B cell (primary cell): ENCODE data around the gene MRPS27. TPM values are rescaled to one million over a fixed set of nuclear protein-coding genes. Genes with fewer than 3 reads are reported as not detected.

Experiments used
- ATAC-seq: fragments of 200-7000 bp; cut with Tn5 transposase; one replicate; pipeline ENCODE4 v1.10.0; 2021; ENCODE audit warnings: low read depth, mild to moderate bottlenecking, moderate number of reproducible peaks, moderate library complexity
- CTCF ChIA-PET: fragments of 350-600 bp; sonication (Branson Sonifier 250); formaldehyde crosslinking; loops from one replicate; lab custom pipeline; 2021; ENCODE audit warnings: antibody characterized with exemption, inconsistent platforms; lab: Charles Lee
- POLR2A ChIA-PET: fragments of 350-600 bp; sonication (Branson Sonifier 250); formaldehyde crosslinking; loops from one replicate; lab custom pipeline; 2021; ENCODE audit warnings: antibody characterized with exemption; lab: Charles Lee
- DNase-seq: peaks from one replicate; pipeline ENCODE4 v3.0.0; 2013
- H2AFZ ChIP-seq: 2 replicates; pipeline ENCODE4 v1.6.1; 2012; ENCODE audit warnings: mild to moderate bottlenecking, low read depth, low read length; ENCODE audit not compliant: insufficient read depth, poor library complexity, severe bottlenecking
- H3K27ac ChIP-seq, 2 donors: 1 replicate in 1 of 2; 2 replicates in 1 of 2; pipeline ENCODE4 v1.5.1; 2012 to 2013; ENCODE audit warnings: low read length in 2 of 2, mild to moderate bottlenecking in 2 of 2, moderate library complexity in 1 of 2
- H3K27me3 ChIP-seq, 4 experiments: fragments of 200-600 bp in 1 of 4; sonication (generic) in 1 of 4; replicated peaks in 1 of 4; 1 replicate in 2 of 4; 2 replicates in 2 of 4; pipeline versions ENCODE4 v1.6.1 to v1.7.0; 2013 to 2016; ENCODE audit warnings: low read length in 3 of 4, mild to moderate bottlenecking in 2 of 4, mixed read lengths in 1 of 4, moderate library complexity in 1 of 4; ENCODE audit not compliant: insufficient read depth in 4 of 4, control insufficient read depth in 3 of 4; ENCODE audit errors: control extremely low read depth in 1 of 4
- H3K36me3 ChIP-seq, 2 experiments: replicated peaks in 1 of 2; 1 replicate in 1 of 2; 2 replicates in 1 of 2; pipeline versions ENCODE4 v1.6.1 to v1.7.1; 2013; ENCODE audit warnings: low read length in 1 of 2; ENCODE audit not compliant: insufficient read depth in 2 of 2, control insufficient read depth in 1 of 2; ENCODE audit errors: control extremely low read depth in 1 of 2, extremely low read depth in 1 of 2
- H3K4me1 ChIP-seq, 2 donors: fragments of 200-600 bp in 1 of 2; sonication (generic) in 1 of 2; 1 replicate in 1 of 2; 2 replicates in 1 of 2; pipeline versions ENCODE4 v1.5.1 to v1.6.1; 2013 to 2017; ENCODE audit warnings: low read length in 2 of 2; ENCODE audit not compliant: control insufficient read depth in 2 of 2, insufficient read depth in 2 of 2
- H3K4me2 ChIP-seq: replicated peaks from 2 replicates; pipeline ENCODE3; 2012; ENCODE audit warnings: mild to moderate bottlenecking, low read depth, low read length; ENCODE audit not compliant: poor library complexity, severe bottlenecking
- H3K4me3 ChIP-seq, 5 experiments: fragments of 200-600 bp in 1 of 5; sonication (generic) in 1 of 5; 1 replicate in 3 of 5; 2 replicates in 2 of 5; pipeline versions ENCODE4 v1.5.1 to v1.7.0; 2011 to 2016; ENCODE audit warnings: low read length in 4 of 5, mild to moderate bottlenecking in 4 of 5, low read depth in 2 of 5, control low read depth in 1 of 5, moderate library complexity in 1 of 5; ENCODE audit not compliant: insufficient read depth in 1 of 5; ENCODE audit errors: control extremely low read depth in 1 of 5, extremely low read depth in 1 of 5
- H3K79me2 ChIP-seq: fragments of 200-600 bp; sonication (generic); one replicate; pipeline ENCODE4 v1.6.0; 2016; ENCODE audit warnings: low read length; ENCODE audit not compliant: control insufficient read depth, insufficient read depth
- H3K9ac ChIP-seq: fragments of 200-600 bp; sonication (generic); 2 replicates; pipeline ENCODE4 v1.6.1; 2017; ENCODE audit warnings: mild to moderate bottlenecking, low read length, moderate library complexity
- H3K9me3 ChIP-seq, 3 donors: one replicate each; pipeline versions ENCODE4 v1.6.1 to v1.7.1; 2013; ENCODE audit warnings: low read length in 2 of 3; ENCODE audit not compliant: control insufficient read depth in 2 of 3, insufficient read depth in 1 of 3; ENCODE audit errors: control extremely low read depth in 1 of 3
- H4K20me1 ChIP-seq: 2 replicates; pipeline ENCODE4 v1.6.0; 2012; ENCODE audit warnings: mild to moderate bottlenecking, low read length; ENCODE audit not compliant: insufficient read depth, control insufficient read depth, poor library complexity, severe bottlenecking
- H3K27ac Mint-ChIP-seq: one replicate; pipeline ENCODE4 v1.8.0; 2021; ENCODE audit warnings: mixed read lengths
- H3K27me3 Mint-ChIP-seq: one replicate; pipeline ENCODE4 v1.8.0; 2021; ENCODE audit warnings: mixed read lengths
- H3K4me1 Mint-ChIP-seq: one replicate; pipeline ENCODE4 v1.8.0; 2021; ENCODE audit warnings: mixed read lengths
- H3K4me3 Mint-ChIP-seq: one replicate; pipeline ENCODE4 v1.8.0; 2021; ENCODE audit warnings: mixed read lengths
- H3K9me3 Mint-ChIP-seq: one replicate; pipeline ENCODE4 v1.8.0; 2022; ENCODE audit warnings: mixed read lengths; ENCODE audit not compliant: insufficient read depth
- CTCF ChIP-seq: fragments of 200-600 bp; IDR thresholded peaks from one replicate; pipeline ENCODE4 v1.8.0; 2022; ENCODE audit warnings: antibody characterized with exemption, mild to moderate bottlenecking
- EZH2 ChIP-seq: IDR thresholded peaks from 2 replicates; pipeline ENCODE4 v1.6.1; 2012; ENCODE audit warnings: borderline replicate concordance, low read depth, mild to moderate bottlenecking, moderate library complexity, low read length; ENCODE audit not compliant: insufficient read depth, poor library complexity, severe bottlenecking
- WGBS: methylation state at CpG from one replicate; pipeline ENCODE4 v1.1.5; 2013; ENCODE audit warnings: missing lambda C conversion rate; ENCODE audit not compliant: insufficient coverage; 5-methylcytosine and 5-hydroxymethylcytosine counted together
- intact Hi-C: fragments of 100-400 bp; cut with micrococcal nuclease; formaldehyde crosslinking; loops from one replicate; pipeline ENCODE4 v1.10.0; 2022
- polyA minus RNA-seq: library from RNA; depleted of rRNA, polyadenylated mRNA; stranded (reverse); fragments of >200 nt; gene quantifications from 2 replicates; pipeline ENCODE4 v1.2.3, GENCODE V29; 2012
- polyA plus RNA-seq: library from polyadenylated mRNA; depleted of rRNA; stranded (reverse); fragments of >200 nt; gene quantifications from 2 replicates; pipeline ENCODE4 v1.2.3, GENCODE V29; 2012
- total RNA-seq, 2 donors: library from RNA; stranded (reverse); fragments of 120-200 nt in 1 of 2; gene quantifications; 1 replicate in 1 of 2; 2 replicates in 1 of 2; pipeline versions ENCODE4 v1.2.3 to v1.2.4, GENCODE V29; 2013 to 2022

Gene MRPS27
- 52.8 and 58.3 TPM in 2 replicates for total RNA-seq
- total RNA-seq (2013) = 55.0 TPM
- polyA plus RNA-seq = 33.4 and 33.6 TPM in 2 replicates
- 30.8 and 32.8 TPM in 2 replicates for polyA minus RNA-seq

- WGBS = under 1% methylated on average over 39 of the region's 40 CpGs
- intact Hi-C loops = loop anchor here (1.0 to 2.0 kb wide), 4 partner anchors 12 to 1245 kb away; partner anchors contain the start of genes ANKRA2, TNPO1 and UTP15
- peak within 1 kb of the TSS; percentile 74 for H3K9ac ChIP-seq
- no peaks in the 10 kb centered on the region for H3K9me3 ChIP-seq
- H3K27me3 ChIP-seq = no peaks in the 10 kb centered on the region
- H3K36me3 ChIP-seq = peaks cover 4 to 7% of the 10 kb centered on the region in 2 experiments
- Mint-ChIP-seq H3K9me3 (no peaks in the 10 kb centered on the region), H3K27me3 (no peaks in the 10 kb centered on the region), H3K4me1 (peaks cover 29% of the 10 kb centered on the region), H3K4me3 (peak within 1 kb of the TSS; percentile 91), H3K27ac (peak within 1 kb of the TSS; percentile 95)
- ChIA-PET POLR2A (interaction anchor here (1.0 to 1.6 kb wide), 3 partner anchors 12 to 733 kb away, joined by 3 to 24 read pairs (median 3); partner anchors contain the start of gene MCCC2), CTCF (interaction anchor here (0.6 to 5.9 kb wide), 5 partner anchors 9 to 494 kb away, joined by 3 to 52 read pairs (median 3); no protein-coding TSS in a partner anchor)
- H3K4me3 ChIP-seq = peak within 1 kb of the TSS; percentile 61 to 98 (median 81)
- no peaks in the 10 kb centered on the region for H4K20me1 ChIP-seq
- peak; percentile 97 for DNase-seq
- TF ChIP-seq EZH2 = no peak
- TF ChIP-seq CTCF = no peak
- H3K4me1 ChIP-seq = peaks cover 8 to 13% of the 10 kb centered on the region in 2 donors
- peak within 1 kb of the TSS; percentile 89 for H2AFZ ChIP-seq
- H3K79me2 ChIP-seq = peaks cover 53% of the 10 kb centered on the region
- ATAC-seq = peak; percentile 99
- peak within 1 kb of the TSS; percentile 92 for H3K4me2 ChIP-seq
- peak within 1 kb of the TSS; percentile 47 to 60 for H3K27ac ChIP-seq
These were observed at the start of gene MRPS27, which contains the start of gene PTCD2 for GRCh38 chr5:72319976-72320752. Gene MRPS27, minus strand, starts transcription at chr5:72320240. Its CDS starts 19 bp downstream, at chr5:72320221. Gene PTCD2, plus strand, starts transcription at chr5:72320373. Its CDS starts 10 bp downstream, at chr5:72320383.

- no peaks in the 10 kb centered on the region for H3K27me3 ChIP-seq
- no peak overlapping the region for H3K27ac ChIP-seq
- ChIA-PET POLR2A (no interaction called here), CTCF (interaction anchor here (1.4 to 6.3 kb wide), 3 partner anchors 9 to 242 kb away, joined by 4 to 65 read pairs (median 5); no protein-coding TSS in a partner anchor)
- intact Hi-C loops = no loop called here
- H3K4me1 Mint-ChIP-seq = peaks cover 7% of the 10 kb centered on the region
- no peaks in the 10 kb centered on the region for H3K9me3 ChIP-seq
- H3K36me3 ChIP-seq = no peaks in the 10 kb centered on the region
- H3K4me2 ChIP-seq = no peak overlapping the region
- WGBS = 70% methylated on average over 2 of the region's 3 CpGs
- no peak for ATAC-seq
- no peak overlapping the region for H3K9ac ChIP-seq
- H2AFZ ChIP-seq = no peak overlapping the region
- no peaks in the 10 kb centered on the region for H4K20me1 ChIP-seq
- H3K4me3 ChIP-seq = no peak overlapping the region
- no peaks in the 10 kb centered on the region for H3K9me3 Mint-ChIP-seq
- H3K79me2 ChIP-seq = no peaks in the 10 kb centered on the region
- H3K4me3 Mint-ChIP-seq = no peak overlapping the region
- no peaks in the 10 kb centered on the region for H3K4me1 ChIP-seq
- no peak overlapping the region for H3K27ac Mint-ChIP-seq
- no peak for DNase-seq
- TF ChIP-seq CTCF = no peak
- TF ChIP-seq EZH2 = no peak
- H3K27me3 Mint-ChIP-seq = no peaks in the 10 kb centered on the region
These were observed 49.7 kb upstream of the MRPS27 start for GRCh38 chr5:72369711-72370110.
